ENCODE results near the gene MCCC2. TPM values are rescaled to one million over a fixed set of nuclear protein-coding genes. Genes with fewer than 3 reads are reported as not detected.

MCCC2 gene
- total and polyA plus RNA-seq, 2 experiments from 2014 or later = 18.6 to 34.2 TPM

DNA sequence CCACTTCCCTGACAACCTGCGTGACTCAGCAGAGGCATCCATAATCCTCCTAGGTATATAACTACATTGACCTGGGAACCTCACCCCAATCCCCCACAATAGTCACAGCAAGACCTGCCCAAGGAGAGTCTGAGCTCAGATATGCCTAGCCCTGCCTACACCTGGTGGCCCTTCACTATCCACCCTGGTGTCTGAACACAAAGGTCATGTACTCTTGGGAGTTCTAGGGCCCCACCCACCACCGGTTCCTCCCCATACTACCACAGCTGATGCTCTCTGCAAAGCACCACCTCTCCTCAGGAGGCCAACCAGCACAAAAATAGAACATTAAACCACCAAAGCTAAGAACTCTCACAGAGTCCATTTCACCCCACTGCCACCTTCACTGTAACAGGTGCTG lies 97.2 kb downstream of the MCCC2 start:
- TF ChIP-seq EZH2phosphoT487 (IDR thresholded peaks at IDR 0.05; ENCODE audit: low read depth, severe bottlenecking, unreplicated experiment) = no peak
- no peak for TF ChIP-seq EZH2 (IDR thresholded peaks at IDR 0.05; ENCODE audit: borderline replicate concordance)
- TF ChIP-seq, protein P1, sequence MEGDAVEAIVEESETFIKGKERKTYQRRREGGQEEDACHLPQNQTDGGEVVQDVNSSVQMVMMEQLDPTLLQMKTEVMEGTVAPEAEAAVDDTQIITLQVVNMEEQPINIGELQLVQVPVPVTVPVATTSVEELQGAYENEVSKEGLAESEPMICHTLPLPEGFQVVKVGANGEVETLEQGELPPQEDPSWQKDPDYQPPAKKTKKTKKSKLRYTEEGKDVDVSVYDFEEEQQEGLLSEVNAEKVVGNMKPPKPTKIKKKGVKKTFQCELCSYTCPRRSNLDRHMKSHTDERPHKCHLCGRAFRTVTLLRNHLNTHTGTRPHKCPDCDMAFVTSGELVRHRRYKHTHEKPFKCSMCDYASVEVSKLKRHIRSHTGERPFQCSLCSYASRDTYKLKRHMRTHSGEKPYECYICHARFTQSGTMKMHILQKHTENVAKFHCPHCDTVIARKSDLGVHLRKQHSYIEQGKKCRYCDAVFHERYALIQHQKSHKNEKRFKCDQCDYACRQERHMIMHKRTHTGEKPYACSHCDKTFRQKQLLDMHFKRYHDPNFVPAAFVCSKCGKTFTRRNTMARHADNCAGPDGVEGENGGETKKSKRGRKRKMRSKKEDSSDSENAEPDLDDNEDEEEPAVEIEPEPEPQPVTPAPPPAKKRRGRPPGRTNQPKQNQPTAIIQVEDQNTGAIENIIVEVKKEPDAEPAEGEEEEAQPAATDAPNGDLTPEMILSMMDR (IDR thresholded peaks at IDR 0.05; ENCODE audit: poor library complexity) = no peak
- WGBS (ENCODE audit: low lambda C conversion rate, missing lambda C conversion rate) = 73% methylated on average over 2 of the region's 2 CpGs
- no peaks in the 10 kb centered on the region for H3K36me3 ChIP-seq (replicated peaks; ENCODE audit: insufficient read depth, low read depth)

DNA sequence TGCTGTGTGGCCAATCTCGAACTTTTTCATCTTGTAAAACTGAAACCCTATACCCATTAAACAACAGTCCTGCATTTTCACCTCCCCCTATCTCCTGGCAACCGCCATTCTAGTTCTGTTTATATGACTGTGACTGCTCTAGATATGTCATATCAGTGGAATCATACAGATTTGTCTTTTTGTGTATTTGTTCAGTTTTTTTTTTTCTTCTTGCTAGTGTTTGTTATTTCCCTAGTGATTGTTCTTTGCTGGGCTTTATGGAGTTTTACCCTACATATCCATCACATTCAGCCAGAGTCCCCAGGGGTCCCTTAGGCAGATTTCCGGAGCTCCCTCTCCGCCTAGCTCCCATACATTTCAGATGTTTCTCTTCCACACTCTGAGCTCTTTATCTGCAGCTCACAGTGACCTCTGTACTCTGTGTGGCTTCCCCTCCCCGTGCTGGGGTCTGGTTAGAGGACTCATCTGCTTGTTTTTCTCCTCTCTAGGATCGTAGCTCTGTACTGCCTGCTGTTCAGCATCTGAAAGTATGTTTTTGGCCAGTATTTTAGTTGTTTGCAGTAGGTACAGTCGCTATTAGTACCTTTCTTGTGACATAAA lies 106.8 kb downstream of the MCCC2 start:
- Histone ChIP-seq H3K27me3 (no peaks in the 10 kb centered on the region), H3K4me2 (peak overlapping the region; percentile 68), H3K9me2 (replicated peaks; ENCODE audit: insufficient read depth) (no peaks in the 10 kb centered on the region), H2AFZ (peak overlapping the region; percentile 12), H4K20me1 (ENCODE audit: insufficient read depth, poor library complexity, severe bottlenecking) (no peaks in the 10 kb centered on the region), H3K4me1 (ENCODE audit: insufficient read depth) (peaks cover 21% of the 10 kb centered on the region), H3K4me3 (no peak overlapping the region), H3K36me3 (replicated peaks; ENCODE audit: insufficient read depth, low read depth) (no peaks in the 10 kb centered on the region), H3K27ac (peak overlapping the region; percentile 77), H3K79me2 (no peaks in the 10 kb centered on the region), H3K9me3 (ENCODE audit: low read depth) (no peaks in the 10 kb centered on the region)
- no peak for TF ChIP-seq EZH2phosphoT487 (IDR thresholded peaks at IDR 0.05; ENCODE audit: low read depth, severe bottlenecking, unreplicated experiment)
- TF ChIP-seq EZH2 (IDR thresholded peaks at IDR 0.05; ENCODE audit: borderline replicate concordance) = no peak
- TF ChIP-seq, protein P1 (IDR thresholded peaks at IDR 0.05; ENCODE audit: poor library complexity) = no peak
- DNase-seq (ENCODE audit: low spot score) = peak; percentile 52
- 10% methylated on average over 7 of the region's 7 CpGs for WGBS (ENCODE audit: low lambda C conversion rate, missing lambda C conversion rate)

More for the DNA sequence above, 97.2 kb downstream of the MCCC2 start:
- no peaks in the 10 kb centered on the region for H3K4me1 ChIP-seq (ENCODE audit: insufficient read depth)
- no peak overlapping the region for H3K4me3 ChIP-seq
- H2AFZ ChIP-seq = no peak overlapping the region
- no peaks in the 10 kb centered on the region for H3K9me3 ChIP-seq (ENCODE audit: low read depth)
- H3K79me2 ChIP-seq = no peaks in the 10 kb centered on the region
- H3K9me2 ChIP-seq (replicated peaks; ENCODE audit: insufficient read depth) = no peaks in the 10 kb centered on the region
- no peak for DNase-seq (ENCODE audit: low spot score)
- no peaks in the 10 kb centered on the region for H3K27me3 ChIP-seq
- no peaks in the 10 kb centered on the region for H4K20me1 ChIP-seq (ENCODE audit: insufficient read depth, poor library complexity, severe bottlenecking)
- no peak overlapping the region for H3K27ac ChIP-seq
- no peak overlapping the region for H3K4me2 ChIP-seq

DNA sequence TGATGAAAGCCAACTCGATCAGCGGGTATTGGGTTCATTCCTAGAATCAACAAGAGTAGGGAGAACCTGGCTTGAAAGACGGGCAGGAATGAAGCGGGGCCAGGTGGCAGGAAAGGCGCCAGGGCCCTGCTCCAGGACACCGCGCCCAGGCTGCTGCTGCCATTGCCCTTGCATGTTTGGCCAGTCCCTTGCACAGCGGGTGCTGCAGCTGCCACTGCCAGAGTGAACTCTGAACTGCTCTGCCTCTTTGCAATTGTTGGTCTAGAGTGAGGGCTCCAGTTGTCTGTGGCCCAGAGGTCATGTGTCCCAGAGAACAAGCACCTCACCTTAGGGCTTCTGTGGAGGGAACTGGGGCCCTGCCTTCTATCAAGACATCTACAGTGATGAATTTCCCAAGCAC lies 107.9 kb downstream of the MCCC2 start:
- H3K4me3 ChIP-seq = no peak overlapping the region
- peaks cover 21% of the 10 kb centered on the region for H3K4me1 ChIP-seq (ENCODE audit: insufficient read depth)
- peak; percentile 17 for DNase-seq (ENCODE audit: low spot score)
- no peak for TF ChIP-seq EZH2 (IDR thresholded peaks at IDR 0.05; ENCODE audit: borderline replicate concordance)
- TF ChIP-seq, protein P1 (IDR thresholded peaks at IDR 0.05; ENCODE audit: poor library complexity) = no peak
- no peak for TF ChIP-seq EZH2phosphoT487 (IDR thresholded peaks at IDR 0.05; ENCODE audit: low read depth, severe bottlenecking, unreplicated experiment)
- no peaks in the 10 kb centered on the region for H3K79me2 ChIP-seq
- no peaks in the 10 kb centered on the region for H3K36me3 ChIP-seq (replicated peaks; ENCODE audit: insufficient read depth, low read depth)
- 92% methylated on average over 8 of the region's 8 CpGs for WGBS (ENCODE audit: low lambda C conversion rate, missing lambda C conversion rate)
- no peaks in the 10 kb centered on the region for H3K27me3 ChIP-seq
- peak overlapping the region; percentile 68 for H3K4me2 ChIP-seq
- peak overlapping the region; percentile 77 for H3K27ac ChIP-seq
- no peaks in the 10 kb centered on the region for H4K20me1 ChIP-seq (ENCODE audit: insufficient read depth, poor library complexity, severe bottlenecking)
- H3K9me2 ChIP-seq (replicated peaks; ENCODE audit: insufficient read depth) = no peaks in the 10 kb centered on the region
- no peaks in the 10 kb centered on the region for H3K9me3 ChIP-seq (ENCODE audit: low read depth)
- no peak overlapping the region for H2AFZ ChIP-seq

Data from hepatocyte (in vitro differentiated cells).